HepG2 (cell line): ENCODE data around the gene RAD23A. TPM values are rescaled to one million over a fixed set of nuclear protein-coding genes. Genes with fewer than 3 reads are reported as not detected.
A peak's percentile ranks its signal among the peaks of the same experiment; 100 is the strongest.

ENCODE experiments used
- BRCA1 ChIP-seq: sonication (generic); formaldehyde crosslinking; IDR thresholded peaks from 2 replicates; pipeline ENCODE4 v1.4.0; 2020; ENCODE audit warnings: missing genetic modification reagents
- CENPT ChIP-seq: sonication (generic); formaldehyde crosslinking; IDR thresholded peaks from 2 replicates; pipeline ENCODE4 v1.8.0; 2022; ENCODE audit warnings: low read depth, mild to moderate bottlenecking, moderate library complexity, missing genetic modification reagents
- EHMT2 ChIP-seq: fragments of 200-600 bp; sonication (generic); IDR thresholded peaks from 2 replicates; pipeline ENCODE4 v1.7.0; 2017; ENCODE audit warnings: antibody characterized with exemption, low read depth, low read length, borderline replicate concordance
- KDM5B ChIP-seq: sonication (generic); formaldehyde crosslinking; IDR thresholded peaks from 2 replicates; pipeline ENCODE4 v1.4.0; 2020; ENCODE audit warnings: missing genetic modification reagents, mild to moderate bottlenecking, borderline replicate concordance
- KLF13 ChIP-seq: sonication (generic); formaldehyde crosslinking; IDR thresholded peaks from 2 replicates; pipeline ENCODE4 v1.4.0; 2020; ENCODE audit warnings: mild to moderate bottlenecking, missing genetic modification reagents
- NFKBIZ ChIP-seq: IDR thresholded peaks from 2 replicates; pipeline ENCODE4 v1.6.1; 2018; ENCODE audit warnings: missing genetic modification reagents, missing compliant biosample characterization
- PITX1 ChIP-seq: sonication (generic); formaldehyde crosslinking; IDR thresholded peaks from 2 replicates; pipeline ENCODE4 v1.5.1; 2020; ENCODE audit warnings: mild to moderate bottlenecking, missing genetic modification reagents
- RXRA ChIP-seq: sonication (generic); formaldehyde crosslinking; IDR thresholded peaks from 2 replicates; pipeline ENCODE4 v1.5.1; 2020; ENCODE audit warnings: missing genetic modification reagents
- TP53 ChIP-seq: sonication (generic); formaldehyde crosslinking; conservative IDR thresholded peaks from 2 replicates; pipeline ENCODE4 v1.4.0; 2020; ENCODE audit warnings: missing genetic modification reagents
- ZNF180 ChIP-seq: sonication (generic); formaldehyde crosslinking; IDR thresholded peaks from 2 replicates; pipeline ENCODE4 v1.4.0; 2020; ENCODE audit warnings: low read depth, missing genetic modification reagents, borderline replicate concordance
- ZNF326 ChIP-seq: sonication (generic); formaldehyde crosslinking; IDR thresholded peaks from 2 replicates; pipeline ENCODE4 v1.4.0; 2020; ENCODE audit warnings: missing genetic modification reagents, borderline replicate concordance
- ZNF337 ChIP-seq: sonication (generic); formaldehyde crosslinking; IDR thresholded peaks from 2 replicates; pipeline ENCODE4 v1.5.1; 2020; ENCODE audit warnings: missing genetic modification reagents, low read depth, mild to moderate bottlenecking, borderline replicate concordance
- ZNF354B ChIP-seq: sonication (generic); formaldehyde crosslinking; IDR thresholded peaks from 2 replicates; pipeline ENCODE4 v1.8.0; 2022; ENCODE audit warnings: mild to moderate bottlenecking, missing genetic modification reagents
- ZNF383 ChIP-seq: sonication (generic); formaldehyde crosslinking; IDR thresholded peaks from 2 replicates; pipeline ENCODE4 v1.4.0; 2020; ENCODE audit warnings: missing genetic modification reagents, mild to moderate bottlenecking, borderline replicate concordance
- ZNF850 ChIP-seq: sonication (generic); formaldehyde crosslinking; conservative IDR thresholded peaks from 2 replicates; pipeline ENCODE4 v1.9.0; 2021; ENCODE audit warnings: mild to moderate bottlenecking, missing genetic modification reagents
- ZSCAN25 ChIP-seq: sonication (generic); formaldehyde crosslinking; IDR thresholded peaks from 2 replicates; pipeline ENCODE4 v1.8.0; 2022; ENCODE audit warnings: mild to moderate bottlenecking, missing genetic modification reagents
- polyA plus RNA-seq, 8 experiments: library from polyadenylated mRNA; depleted of rRNA in 3 of 8; stranded (reverse) in 7 of 8; unstranded in 1 of 8; fragments of >200 nt; fragmentation: Illumina TruSeq in 4 of 8; extraction: Trizol in 4 of 8; gene quantifications; 2 replicates each; pipeline versions ENCODE4 v1.2.1 to v1.2.3, GENCODE V29; 2011 to 2016; ENCODE audit warnings: low read depth in 4 of 8, missing spikeins in 1 of 8, mixed read lengths in 1 of 8; ENCODE audit not compliant: insufficient read depth in 1 of 8
- total RNA-seq, 5 experiments: library from RNA; depleted of rRNA; stranded (reverse); fragments of >200 nt; fragmentation: Illumina TruSeq; extraction: Trizol; gene quantifications; 2 replicates each; pipeline ENCODE4 v1.2.3, GENCODE V29; 2016; ENCODE audit warnings: low read depth in 1 of 5
- TF ChIP-seq, protein P1 (sequence below): sonication (generic); formaldehyde crosslinking; IDR thresholded peaks from 2 replicates; pipeline ENCODE4 v1.5.0; 2020; ENCODE audit warnings: mild to moderate bottlenecking, missing genetic modification reagents
- TF ChIP-seq, protein P2 (sequence below): IDR thresholded peaks from 2 replicates; pipeline ENCODE4 v1.6.1; 2016; ENCODE audit warnings: mild to moderate bottlenecking
- TF ChIP-seq, protein P3 (sequence below): IDR thresholded peaks from 2 replicates; pipeline ENCODE4 v1.6.1; 2016; ENCODE audit warnings: control low read depth
- TF ChIP-seq, protein P4 (sequence below): sonication (generic); formaldehyde crosslinking; IDR thresholded peaks from 2 replicates; pipeline ENCODE4 v1.4.0; 2020; ENCODE audit warnings: missing genetic modification reagents
- TF ChIP-seq, protein P5 (sequence below): sonication (generic); formaldehyde crosslinking; IDR thresholded peaks from 2 replicates; pipeline ENCODE4 v1.8.1; 2023; ENCODE audit warnings: missing genetic modification reagents, mild to moderate bottlenecking, borderline replicate concordance

Gene RAD23A
- total and polyA plus RNA-seq, 2 of the 13 experiments (the other 11 are each of a cell fraction or from before 2014, with no cell fraction given): 42.5 to 54.2 TPM

DNA sequence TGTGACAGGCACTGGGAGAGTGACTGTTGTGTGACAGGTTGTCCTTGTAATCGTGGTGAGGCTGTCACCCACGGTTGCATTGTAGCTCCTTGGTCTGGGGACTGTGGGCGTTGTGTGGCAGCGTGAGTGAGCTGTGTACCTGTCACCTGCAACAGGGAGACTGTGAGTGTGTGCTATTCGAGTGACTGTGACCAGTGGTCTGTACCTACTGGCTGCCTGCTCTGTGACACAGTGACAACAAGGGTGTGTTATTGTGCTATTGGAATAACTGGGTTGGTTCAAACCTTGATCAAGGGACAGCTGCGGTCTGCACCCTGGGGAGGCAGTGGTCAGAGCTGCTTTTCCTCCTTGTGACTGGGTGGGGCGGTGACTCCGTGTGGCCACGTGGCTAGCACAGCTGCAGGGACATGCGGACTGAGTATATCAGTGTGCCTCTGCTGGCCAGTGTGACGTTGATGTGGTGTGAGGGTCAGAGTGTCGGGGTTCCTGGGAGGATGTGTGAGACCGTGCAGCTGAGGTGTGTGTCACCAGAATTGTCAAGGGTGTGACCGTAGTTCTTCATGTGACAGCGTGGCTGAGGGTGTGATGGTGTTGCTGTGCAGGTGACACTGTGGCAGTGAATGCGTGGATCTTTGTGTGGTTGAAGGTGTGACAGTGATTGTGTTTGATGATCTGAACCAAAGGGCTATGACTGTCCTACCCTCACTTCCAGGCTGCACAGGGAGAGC is 39.6 kb downstream of the RAD23A start (continued):
- TF ChIP-seq EHMT2: no peak
- TF ChIP-seq, protein P1, sequence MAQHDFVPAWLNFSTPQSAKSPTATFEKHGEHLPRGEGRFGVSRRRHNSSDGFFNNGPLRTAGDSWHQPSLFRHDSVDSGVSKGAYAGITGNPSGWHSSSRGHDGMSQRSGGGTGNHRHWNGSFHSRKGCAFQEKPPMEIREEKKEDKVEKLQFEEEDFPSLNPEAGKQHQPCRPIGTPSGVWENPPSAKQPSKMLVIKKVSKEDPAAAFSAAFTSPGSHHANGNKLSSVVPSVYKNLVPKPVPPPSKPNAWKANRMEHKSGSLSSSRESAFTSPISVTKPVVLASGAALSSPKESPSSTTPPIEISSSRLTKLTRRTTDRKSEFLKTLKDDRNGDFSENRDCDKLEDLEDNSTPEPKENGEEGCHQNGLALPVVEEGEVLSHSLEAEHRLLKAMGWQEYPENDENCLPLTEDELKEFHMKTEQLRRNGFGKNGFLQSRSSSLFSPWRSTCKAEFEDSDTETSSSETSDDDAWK (CRISPR knock-in tag): no peak
- TF ChIP-seq ZNF354B (CRISPR knock-in tag): no peak
- TF ChIP-seq, protein P2, sequence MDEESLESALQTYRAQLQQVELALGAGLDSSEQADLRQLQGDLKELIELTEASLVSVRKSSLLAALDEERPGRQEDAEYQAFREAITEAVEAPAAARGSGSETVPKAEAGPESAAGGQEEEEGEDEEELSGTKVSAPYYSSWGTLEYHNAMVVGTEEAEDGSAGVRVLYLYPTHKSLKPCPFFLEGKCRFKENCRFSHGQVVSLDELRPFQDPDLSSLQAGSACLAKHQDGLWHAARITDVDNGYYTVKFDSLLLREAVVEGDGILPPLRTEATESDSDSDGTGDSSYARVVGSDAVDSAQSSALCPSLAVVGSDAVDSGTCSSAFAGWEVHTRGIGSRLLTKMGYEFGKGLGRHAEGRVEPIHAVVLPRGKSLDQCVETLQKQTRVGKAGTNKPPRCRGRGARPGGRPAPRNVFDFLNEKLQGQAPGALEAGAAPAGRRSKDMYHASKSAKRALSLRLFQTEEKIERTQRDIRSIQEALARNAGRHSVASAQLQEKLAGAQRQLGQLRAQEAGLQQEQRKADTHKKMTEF: 0 out of 2 replicates have a peak, but pooled peaks have one; percentile 28
- TF ChIP-seq KLF13 (CRISPR knock-in tag): no peak
- peak; percentile 48; the same call in 1 of the 2 replicates for TF ChIP-seq PITX1
- no peak for TF ChIP-seq ZNF326
- 0 out of 2 replicates have a peak, but pooled peaks have one; percentile 48 for TF ChIP-seq ZNF383 (CRISPR knock-in tag)
- TF ChIP-seq, protein P3, sequence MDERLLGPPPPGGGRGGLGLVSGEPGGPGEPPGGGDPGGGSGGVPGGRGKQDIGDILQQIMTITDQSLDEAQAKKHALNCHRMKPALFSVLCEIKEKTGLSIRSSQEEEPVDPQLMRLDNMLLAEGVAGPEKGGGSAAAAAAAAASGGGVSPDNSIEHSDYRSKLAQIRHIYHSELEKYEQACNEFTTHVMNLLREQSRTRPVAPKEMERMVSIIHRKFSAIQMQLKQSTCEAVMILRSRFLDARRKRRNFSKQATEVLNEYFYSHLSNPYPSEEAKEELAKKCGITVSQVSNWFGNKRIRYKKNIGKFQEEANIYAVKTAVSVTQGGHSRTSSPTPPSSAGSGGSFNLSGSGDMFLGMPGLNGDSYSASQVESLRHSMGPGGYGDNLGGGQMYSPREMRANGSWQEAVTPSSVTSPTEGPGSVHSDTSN (CRISPR knock-in tag): no peak
- no peak for TF ChIP-seq TP53
- TF ChIP-seq KDM5B: peak; percentile 32; the same call in 1 of the 2 replicates
- TF ChIP-seq NFKBIZ: no peak
- TF ChIP-seq ZNF337 (CRISPR knock-in tag): 0 out of 2 replicates have a peak, but pooled peaks have one; percentile 47
- TF ChIP-seq, protein P4, sequence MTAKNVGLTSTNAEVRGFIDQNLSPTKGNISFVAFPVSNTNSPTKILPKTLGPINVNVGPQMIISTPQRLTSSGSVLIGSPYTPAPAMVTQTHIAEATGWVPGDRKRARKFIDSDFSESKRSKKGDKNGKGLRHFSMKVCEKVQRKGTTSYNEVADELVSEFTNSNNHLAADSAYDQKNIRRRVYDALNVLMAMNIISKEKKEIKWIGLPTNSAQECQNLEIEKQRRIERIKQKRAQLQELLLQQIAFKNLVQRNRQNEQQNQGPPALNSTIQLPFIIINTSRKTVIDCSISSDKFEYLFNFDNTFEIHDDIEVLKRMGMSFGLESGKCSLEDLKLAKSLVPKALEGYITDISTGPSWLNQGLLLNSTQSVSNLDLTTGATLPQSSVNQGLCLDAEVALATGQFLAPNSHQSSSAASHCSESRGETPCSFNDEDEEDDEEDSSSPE (CRISPR knock-in tag): no peak
- no peak for TF ChIP-seq ZNF180 (CRISPR knock-in tag)
- TF ChIP-seq RXRA (CRISPR knock-in tag): no peak
- TF ChIP-seq ZSCAN25: no peak
- TF ChIP-seq CENPT: no peak
- TF ChIP-seq, protein P5, sequence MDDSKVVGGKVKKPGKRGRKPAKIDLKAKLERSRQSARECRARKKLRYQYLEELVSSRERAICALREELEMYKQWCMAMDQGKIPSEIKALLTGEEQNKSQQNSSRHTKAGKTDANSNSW: no peak
- TF ChIP-seq ZNF850 (CRISPR knock-in tag): no peak
- TF ChIP-seq BRCA1 (CRISPR knock-in tag): no peak
